Measurements from ENCODE around the gene LTBP2.

The LTBP2 gene

DNA sequence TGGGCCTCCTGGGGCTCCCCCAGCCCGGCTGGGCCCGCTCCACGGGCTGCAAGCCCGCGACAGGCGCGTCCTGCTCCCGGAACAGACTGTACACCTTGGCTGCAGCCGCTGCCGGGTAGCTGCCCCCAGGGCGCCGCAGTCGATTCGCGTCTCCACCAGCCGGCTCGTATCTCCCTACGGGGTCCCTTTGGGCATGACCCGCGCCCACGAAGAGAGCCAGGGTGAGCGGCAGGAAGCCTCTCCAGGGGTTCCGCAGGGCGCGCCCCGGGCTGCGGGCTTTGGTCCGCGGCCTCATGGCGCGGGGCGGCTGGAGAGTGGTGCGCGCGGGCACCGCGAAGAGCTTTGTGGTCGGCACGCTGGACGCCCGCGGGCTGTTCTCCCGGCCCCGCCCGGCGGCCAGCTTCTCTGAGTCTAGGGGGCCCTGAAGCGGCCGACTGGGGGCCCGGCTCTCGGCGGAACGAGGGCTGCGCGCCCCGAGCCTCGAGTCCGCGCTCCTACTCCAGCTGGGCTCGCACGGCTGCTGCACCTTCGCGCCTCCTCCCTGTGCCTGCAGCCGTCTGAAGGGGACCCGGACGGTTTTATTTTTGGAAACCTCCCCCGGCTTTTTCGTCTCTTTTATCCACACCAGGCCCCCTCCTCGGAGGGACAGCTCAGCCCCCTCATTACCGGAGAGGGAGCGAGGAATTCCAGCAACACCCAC, at the start of gene LTBP2:
TSS of gene LTBP2 (minus strand) at position 588 of the 700 bp plus-strand sequence. CDS start at position 295, 293 bp downstream.
- DNase-seq = no peak

DNA sequence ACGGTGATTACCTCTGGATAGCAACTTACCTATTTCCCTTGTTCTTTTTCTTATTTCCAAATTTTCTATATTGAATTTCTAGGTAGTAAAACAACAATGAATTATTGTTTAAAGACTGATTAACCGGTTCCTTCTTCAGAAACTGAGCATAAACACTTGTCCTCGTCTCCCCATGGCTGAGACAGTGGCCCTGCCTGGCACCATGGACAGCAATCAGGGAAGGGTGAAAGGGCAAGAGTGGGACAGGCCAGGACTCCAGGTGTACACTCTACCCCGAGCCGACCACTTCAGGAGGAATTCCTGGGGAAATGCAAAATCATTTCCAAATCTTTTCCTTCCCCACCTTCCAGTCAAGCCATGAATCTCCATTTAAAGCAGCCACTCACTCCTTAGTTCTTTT, 48.8 kb upstream of the LTBP2 start:
- DNase-seq = no peak

DNA sequence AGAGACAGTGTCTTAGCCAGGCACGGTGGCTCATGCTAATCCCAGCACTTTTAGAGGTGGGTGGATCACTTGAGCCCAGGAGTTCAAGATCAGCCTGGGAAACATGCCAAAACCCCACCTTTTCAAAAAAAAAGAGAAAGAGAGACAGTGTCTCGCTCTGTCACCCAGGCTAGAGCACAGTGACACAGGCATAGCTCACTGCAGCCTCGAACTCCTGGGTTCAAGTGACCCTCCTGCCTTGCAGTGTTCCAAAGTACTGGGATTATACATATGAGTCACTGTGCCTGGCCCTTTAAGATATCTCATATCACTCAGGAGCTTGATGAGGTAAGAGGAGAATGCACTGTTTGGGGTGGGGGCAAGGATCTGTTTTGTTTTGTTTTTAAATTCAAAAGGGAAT, 48.1 kb upstream of the LTBP2 start:
- DNase-seq = peak; percentile 58

DNA sequence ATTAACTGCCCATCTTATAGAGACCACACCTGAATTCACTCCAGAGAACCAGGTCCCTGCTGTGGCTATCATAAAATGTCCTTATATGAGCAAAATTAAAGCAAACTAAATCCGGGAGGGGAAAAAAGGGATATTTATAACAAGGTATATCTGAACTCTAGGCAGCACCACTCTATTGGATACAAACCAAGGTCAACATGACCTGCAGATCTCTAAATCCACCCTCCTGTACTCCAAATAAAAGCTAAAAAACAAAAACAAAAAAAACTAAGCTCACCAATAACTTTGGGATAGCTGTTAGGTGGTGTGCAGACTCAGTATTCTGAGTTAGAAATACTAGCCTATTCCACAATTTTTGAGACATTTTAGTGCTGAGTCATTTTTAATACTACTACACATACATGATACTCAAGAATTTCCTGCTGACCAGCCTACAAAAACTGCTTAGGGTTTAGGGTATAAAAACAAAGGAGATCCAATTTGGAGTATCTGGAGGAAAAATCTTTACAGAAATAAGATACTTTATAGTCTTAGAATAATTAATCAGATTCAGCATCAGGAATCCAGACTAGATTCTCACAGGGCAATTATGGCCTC, 46.6 kb upstream of the LTBP2 start:
- DNase-seq = no peak

DNA sequence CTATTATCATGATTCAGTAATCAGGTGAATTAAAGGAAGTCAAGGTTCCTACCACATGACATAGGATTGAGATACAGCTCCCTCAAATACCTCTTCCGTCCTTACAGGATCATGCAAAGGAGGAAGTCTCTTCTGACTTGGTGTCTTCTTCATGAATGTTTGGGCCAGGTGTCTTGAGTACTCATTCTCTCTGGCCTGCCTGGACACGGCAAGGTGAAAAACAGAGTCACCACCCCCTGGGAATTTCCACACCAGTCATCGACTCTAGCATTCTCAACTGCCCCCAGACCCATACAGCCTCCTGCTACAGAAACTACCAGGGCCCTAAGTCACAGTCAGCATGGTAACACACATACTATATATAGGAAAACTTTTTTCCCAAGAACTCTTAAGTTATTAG, 44.9 kb upstream of the LTBP2 start:
- no peak for DNase-seq

DNA sequence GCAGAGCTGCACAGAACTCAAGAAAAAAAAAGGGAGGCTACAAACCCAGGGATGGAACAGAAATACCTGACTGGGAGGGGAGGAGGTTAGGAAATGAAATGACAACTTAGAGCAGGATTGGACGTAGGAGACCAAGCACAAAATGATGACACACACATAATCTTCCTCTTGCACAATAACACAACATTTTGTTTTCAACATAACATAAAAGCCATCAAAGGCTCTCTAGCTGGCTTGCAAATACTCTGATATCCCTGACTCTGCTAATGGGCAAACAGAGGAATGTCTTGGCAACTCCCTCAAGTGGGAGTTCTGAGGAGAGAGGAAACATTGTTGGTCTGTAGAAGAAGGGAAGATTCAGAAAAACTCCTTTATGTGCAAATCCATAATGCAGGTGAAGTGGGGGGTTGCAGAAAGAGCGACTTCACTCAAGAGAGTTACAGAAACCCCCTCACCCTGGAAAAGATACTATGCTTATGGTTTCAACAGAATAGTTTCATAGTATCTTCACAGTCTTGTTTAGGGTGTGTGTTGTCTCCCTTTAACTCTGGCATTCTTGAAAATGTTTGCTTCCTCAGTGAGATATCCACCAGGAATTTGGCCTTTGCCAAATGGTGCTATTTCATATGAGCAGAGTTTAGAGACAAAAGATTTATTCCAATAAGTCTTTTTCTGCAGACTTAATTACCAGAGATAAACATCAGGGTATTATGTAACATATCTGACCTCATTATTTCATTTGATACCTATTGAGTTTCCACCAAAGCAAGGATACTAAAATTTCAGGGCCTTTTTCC, 43.8 kb upstream of the LTBP2 start:
- DNase-seq = no peak

DNA sequence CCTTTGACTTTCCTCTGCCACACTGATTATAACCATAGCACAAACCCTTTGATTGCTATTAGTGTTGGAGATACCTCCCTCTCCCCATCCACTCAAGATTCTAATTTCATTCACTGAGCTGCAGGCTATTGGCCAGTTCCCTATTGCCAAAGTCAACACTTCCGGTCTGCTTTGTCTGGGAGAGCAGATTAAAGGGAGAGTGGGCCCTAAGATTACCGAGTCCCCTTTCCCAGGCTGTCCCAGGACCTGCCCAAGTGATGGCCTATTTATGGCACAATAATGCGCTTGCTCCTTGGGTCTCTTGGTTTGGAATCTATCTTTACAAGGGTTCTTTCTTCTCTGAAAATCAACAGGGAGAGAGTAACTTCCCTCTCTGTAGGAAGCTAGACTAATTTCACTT, 42.9 kb upstream of the LTBP2 start:
- DNase-seq = no peak

DNA sequence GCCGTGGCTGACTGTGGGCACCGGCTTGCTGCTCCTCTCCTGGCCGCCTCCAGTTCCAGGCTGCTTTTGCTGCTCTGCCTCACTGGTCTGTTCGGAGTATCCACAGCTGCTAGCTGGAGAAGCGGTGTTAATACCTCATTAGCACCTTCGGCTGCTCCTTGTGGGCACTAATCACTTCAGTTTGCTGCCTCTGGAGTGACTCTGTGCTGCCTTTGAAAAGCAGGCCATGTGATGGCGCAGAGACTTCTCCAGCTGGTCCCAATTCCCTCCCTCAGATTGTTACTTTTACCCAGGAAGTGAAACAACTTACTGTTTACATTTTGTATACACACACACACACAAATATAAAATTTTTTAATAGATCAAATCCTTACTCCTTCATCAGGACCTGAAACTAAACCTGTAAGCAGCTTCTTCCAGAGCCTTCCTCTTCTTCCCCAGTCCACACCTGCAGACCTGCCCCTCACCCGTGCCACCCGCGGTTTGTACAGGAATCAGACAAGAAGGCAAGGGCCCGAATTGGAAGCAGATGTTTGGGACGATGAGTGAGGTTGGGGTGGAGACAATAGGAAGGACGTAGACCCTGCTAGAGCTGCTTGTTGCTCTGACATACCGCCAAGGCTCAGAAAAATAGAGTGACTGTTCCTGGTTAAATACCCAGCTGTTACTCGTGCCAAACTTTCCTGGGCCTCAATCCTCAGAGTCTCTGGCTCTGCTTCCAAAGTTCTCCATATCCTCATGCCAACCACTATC, 41.5 kb upstream of the LTBP2 start:
- no peak for DNase-seq

DNA sequence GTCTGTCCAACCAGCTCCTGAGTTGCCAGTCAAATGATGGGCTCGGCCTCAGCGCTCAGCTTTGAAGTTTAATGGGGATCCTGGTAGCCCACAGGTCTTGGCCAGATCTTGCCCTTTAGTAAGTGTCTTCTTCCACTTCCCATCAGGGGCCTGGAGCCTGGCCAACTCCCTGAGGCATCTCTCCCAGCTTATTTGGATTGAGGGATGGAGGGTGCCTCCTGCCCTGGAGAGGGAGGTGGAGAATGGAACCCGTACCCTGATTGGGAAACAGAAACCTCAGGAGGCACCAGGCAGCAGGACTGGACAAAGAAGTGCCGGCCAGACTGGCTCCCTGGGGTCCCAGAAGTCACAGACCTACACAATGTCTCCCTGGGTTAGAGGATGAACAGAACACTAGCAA, 40.5 kb upstream of the LTBP2 start:
- no peak for DNase-seq

DNA sequence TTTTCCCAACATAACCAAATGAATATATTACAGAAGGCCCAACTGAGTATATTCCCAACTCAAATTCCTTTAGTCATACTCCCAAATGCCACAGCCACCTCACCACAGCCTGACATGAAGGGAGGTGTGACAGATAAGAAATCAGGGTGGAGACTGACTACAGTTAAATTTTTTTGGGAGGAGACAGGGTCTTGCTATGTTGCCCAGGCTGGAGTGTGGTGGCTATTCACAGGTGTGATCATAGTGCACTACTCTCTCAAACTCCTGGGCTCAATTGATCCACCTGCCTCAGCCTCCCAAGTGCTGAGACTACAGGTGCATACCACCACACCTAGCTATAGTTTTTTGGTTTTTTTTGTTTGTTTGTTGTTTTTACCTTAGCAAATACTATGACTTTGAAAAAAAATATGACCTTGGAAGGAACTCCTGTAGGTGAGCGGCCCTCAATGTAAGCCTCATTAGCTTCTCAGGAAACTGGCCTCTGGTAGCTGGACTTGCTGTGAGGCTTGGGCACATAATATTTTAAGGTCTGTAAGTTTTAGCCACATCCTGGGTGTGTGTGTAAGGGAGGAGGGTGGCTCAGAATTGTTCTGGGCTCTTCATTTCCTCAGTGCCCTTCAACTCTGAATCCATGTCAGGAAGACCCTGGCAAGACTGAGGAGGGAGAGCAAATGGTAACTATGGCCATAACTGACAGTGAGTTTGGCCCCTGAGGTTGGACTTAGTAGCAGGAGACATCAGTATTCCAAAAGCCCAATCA, 39.1 kb upstream of the LTBP2 start:
- no peak for DNase-seq

DNA sequence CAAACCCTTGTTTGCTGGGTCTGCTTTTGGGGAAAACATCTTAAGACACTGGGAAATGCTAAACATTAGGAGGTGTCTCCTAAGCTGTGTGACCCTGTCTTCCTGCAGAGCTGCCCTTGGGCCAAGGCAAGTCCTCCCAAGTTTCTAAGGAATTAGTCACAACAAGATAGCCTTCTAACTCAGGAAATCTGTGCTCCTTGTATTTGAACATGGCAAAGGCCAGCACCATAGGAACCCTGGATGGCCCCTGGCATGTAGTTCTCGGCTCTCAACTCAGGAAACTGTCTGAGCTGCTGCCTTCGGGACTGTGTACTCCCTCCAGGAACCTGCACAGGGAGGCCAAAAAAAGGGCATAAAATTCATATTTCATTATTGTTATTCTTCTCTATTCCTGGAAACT, 37.6 kb upstream of the LTBP2 start:
- no peak for DNase-seq

DNA sequence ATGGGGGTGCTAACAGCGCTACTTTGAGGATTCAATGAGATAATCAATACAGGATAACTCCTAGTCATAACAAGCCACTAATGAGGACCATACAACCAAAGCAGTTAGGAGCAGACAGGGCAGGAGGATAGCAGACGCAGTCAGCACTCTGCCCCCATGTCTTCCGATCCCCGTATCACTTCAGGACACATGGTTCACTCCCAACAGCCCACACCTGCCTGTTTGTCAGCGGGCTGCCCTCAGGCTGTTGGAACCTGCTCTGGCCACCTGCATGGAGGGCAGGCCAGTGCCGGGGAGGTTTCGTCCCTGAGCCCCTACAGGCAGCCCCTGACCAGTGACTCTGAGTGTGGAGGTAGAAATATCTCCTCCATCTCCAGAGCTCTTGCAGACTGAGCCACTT, 37.1 kb upstream of the LTBP2 start:
- no peak for DNase-seq

DNA sequence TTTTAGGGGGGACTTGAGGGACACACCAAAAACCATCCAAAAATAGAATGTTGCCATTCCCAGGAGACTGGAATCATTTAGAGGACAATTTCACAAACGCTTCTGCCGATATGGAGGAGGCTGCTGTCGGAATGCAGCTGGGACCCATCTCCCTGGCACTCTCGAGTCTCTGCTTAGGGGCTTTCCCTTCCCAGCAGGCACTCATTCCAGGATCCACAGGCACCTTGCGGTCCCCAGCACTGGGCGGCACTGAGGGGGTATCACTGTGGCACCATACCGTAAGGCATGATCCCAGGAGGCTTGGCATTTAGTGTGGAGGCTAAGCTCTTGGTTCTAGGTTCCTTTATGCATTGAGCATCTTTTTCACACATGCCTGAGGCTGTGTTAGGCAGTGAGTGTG, 36.6 kb upstream of the LTBP2 start:
- DNase-seq = peak; percentile 56

DNA sequence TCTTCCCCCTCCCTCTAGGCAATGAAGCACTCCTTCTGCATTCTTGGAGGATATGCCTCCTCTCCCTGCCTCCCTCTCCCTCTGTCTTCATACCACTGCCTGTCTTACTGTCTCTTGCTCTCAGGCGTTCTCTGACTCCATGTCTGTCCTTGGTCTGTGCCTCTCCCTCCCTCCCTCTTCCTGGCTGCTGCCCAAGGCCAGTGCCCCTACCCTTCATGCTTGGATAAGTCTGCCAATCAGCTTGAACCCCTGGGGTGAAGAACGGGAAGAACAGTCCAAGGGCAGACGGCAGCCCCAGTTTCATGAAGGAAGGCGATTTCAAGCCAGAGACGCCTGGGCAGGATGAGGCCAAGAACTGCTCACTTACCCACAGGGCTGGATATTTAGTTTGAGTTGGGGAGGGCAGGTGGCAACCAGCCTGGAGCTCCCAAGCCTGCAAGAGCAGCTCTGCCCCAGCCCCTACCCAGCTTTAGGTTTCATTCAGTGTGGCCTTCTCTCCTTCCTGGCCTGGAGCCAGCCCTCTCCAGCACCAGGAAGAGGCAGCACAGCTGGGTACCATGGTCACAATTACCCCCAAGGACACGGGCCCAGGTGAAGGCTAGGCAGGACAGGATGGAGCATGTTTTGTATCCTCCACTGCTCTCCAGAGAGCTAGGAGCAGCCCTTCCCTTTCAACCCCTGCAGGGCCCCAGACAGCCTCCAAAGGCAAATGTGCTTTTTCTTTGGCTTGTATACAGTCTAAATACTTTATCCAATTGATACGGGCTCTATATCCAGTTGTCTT, 35.8 kb upstream of the LTBP2 start:
- DNase-seq = peak; percentile 96

DNA sequence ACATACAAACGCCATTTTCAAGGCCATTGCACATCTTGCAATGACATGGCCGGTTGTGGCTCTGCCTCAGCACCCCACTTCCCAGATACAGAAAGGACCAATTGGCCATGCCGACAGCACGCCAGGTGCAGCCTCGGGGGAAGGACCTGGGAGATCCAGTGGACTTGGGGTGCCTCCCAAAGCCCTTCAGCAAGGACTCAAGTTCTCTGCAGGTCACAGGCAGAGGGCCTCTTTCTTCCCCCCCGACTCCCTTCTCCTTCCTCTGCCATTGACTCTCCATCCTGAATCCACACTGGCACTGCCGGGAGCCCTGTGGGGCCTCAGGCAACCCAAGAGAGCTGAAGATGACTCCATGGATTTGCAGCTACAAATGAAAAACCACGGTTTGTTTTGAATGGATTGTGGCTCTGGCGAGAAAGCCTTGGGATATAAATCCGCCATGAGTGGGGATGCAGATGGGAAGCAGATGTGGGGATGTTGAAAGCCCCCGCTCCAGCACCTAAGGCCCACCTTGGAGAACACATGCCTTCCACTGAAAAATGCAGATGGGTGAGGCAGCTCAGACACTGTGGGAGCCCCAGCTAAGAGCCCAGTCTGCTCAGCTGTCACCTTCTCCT, 35.1 kb upstream of the LTBP2 start:
- DNase-seq = no peak

DNA sequence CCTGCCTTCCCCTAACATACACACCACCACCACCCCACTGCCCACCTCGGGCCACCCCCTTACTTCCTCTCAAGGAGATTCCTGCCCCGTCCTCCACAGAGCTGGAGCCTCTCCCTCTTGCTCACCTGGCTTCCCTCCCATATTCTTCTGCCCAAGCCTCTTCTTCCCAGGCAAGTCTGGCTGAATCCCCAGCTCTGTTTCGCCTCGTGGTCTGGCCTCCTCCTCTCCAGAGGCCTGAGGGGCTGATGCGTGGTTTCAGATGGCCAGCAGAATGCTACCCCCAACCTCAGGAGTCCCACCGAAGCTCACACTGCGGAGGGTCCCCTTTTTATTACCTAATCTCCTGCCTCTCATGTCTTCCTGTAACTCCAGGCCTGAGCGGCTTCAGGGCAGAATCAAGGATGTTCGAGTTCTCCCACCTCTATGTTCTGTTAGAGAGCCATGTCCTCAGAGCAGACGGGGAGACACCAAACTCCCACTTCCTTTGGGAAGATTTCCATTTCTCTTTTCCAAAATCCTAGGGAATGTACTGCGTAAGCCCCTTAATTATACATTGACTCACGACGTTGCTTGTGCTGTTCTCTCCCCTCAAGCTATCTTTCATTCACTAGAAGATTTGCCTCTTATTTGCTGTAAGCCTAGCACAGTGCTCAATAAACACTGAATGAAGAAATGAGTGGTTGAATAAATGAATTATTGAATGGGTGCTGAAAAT, 33.9 kb upstream of the LTBP2 start:
- DNase-seq = no peak

DNA sequence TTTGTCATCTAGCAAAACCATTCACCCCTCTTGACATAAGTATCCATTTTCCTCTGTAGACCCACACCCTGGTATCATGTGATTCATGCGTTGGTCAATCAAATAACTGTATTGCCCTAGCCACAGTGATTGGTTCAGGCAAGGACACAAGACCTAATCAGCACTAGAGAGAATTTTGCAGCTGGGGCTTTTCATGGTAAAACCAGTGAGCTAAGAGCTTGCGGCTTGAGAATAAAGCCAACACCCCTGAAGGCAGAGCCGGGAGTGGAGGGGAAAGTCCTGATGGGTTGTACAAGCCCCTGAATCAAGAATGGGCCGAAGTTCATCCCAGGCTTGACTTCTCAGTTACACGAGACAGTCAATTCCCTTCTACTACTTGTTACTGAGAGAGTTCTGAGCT, 33.2 kb upstream of the LTBP2 start:
- DNase-seq = no peak

DNA sequence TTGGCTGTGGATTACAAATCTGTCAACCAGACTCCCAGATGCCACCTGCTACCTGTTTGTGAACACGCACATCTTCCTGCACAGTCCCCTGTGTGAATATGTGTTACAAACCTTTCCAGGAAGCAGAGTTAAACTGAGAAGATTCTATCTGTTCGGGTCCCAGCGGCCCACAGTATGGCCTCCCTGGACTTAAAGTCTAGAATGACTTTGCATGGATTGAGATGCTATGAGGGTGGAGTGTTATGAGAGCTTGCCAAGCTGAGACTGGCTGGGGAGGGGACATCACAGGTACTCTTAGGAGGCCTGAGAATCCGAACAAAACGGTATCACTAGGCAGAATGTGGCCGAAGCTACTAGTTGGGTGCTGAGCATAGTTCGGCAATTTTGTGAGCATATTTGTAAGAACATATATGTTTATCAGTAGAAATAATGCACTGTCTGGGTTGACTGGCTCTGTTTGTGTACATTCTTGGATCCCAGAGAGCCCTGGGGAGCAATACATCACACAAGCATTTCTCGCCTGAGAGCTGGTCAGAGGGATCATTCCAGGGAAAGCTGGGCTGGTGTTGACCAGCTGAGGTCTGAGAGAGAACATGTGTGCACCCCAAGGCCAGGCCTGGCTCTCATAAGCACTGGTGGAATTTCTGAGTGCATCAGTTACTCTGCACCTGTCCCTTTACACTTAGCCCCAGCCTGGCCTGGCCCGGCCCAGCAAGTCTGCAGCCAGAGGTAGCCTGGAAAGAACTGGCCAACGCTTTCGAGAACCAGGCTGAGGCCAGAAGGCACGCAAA, 29.8 kb upstream of the LTBP2 start:
- peak; percentile 94 for DNase-seq

DNA sequence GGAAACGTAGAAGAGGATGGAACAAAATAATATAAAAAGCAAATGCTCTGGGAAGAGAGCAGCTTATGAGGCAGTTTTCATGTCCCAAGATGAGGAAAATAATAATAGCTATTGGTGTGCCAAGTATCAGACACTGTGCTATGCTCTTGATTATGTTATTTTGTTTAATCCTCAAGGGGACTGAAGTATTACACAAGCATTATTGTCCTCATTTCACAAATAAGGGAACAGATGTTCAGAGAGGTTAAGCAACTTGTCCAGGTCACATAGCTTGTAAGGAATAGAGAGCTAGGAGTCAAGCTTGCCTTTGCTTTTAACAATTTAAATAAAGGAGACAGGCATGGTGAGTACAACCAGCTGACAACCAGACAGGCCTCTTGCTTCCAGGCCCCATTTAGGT, 26.9 kb upstream of the LTBP2 start:
- DNase-seq = peak; percentile 65

DNA sequence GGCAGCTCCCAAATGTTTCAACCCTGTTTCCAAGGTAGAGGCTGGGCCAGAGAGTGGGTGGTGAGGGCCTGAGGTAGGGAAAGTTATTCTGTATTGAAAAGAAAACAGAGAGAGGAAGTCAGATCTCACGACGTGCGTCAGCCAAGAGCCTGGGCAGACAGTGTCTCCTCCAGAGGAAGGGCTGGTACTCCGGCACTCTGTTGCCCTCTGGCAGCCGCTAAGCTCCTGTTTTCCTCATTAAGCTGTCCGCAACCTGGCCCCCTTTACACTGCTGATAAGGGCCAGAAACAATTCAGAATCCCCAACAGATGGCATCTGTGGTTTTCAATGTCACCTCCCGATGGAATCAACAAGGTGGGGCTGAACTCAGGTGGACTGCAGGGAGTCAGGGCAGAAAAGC, 26.0 kb upstream of the LTBP2 start:
- peak; percentile 93 for DNase-seq
